ENCODE results near the gene BNC2.

DNA sequence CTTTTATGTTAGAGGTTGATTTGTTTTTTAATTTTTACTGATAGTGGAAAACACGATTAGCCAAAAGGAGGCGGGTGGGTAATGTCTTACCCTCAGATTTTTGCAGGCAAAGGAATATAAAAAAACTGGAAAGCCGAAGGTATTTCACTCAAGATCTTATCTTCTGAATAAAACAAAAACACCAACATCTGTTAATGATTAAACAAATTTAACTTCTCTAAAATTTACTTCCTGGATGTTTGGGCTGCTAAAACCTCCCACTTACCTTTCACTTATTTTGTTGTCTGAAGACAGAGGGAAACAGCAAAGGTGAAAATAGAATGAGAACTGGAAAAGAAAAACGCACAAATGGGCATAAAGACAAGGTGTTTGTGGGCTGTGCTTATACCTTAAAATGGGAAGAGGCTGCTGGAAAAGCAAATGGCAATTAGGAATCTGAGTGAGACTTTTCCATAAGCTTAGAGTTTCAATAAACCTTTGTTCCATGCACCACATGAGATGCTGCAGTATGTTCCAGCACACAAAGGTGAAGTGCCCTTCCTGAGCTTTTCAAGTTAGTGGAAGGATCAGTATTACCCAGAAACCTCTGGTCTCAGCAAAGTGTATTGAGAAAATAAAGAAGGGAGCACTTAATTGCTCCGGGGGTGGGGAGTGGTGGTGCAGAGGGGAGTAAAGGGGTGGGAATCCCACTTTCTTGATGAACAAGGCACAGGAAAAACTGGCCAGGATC lies 298.3 kb downstream of the BNC2 start:
- no peak for TF ChIP-seq EZH2 (IDR thresholded peaks at IDR 0.05)
- TF ChIP-seq, protein P1, sequence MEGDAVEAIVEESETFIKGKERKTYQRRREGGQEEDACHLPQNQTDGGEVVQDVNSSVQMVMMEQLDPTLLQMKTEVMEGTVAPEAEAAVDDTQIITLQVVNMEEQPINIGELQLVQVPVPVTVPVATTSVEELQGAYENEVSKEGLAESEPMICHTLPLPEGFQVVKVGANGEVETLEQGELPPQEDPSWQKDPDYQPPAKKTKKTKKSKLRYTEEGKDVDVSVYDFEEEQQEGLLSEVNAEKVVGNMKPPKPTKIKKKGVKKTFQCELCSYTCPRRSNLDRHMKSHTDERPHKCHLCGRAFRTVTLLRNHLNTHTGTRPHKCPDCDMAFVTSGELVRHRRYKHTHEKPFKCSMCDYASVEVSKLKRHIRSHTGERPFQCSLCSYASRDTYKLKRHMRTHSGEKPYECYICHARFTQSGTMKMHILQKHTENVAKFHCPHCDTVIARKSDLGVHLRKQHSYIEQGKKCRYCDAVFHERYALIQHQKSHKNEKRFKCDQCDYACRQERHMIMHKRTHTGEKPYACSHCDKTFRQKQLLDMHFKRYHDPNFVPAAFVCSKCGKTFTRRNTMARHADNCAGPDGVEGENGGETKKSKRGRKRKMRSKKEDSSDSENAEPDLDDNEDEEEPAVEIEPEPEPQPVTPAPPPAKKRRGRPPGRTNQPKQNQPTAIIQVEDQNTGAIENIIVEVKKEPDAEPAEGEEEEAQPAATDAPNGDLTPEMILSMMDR (IDR thresholded peaks at IDR 0.05), result no peak
